ENCODE measurements around the gene SCFD2.

- TF ChIP-seq POLR2A (IDR thresholded peaks at IDR 0.05) (no peak), CTCF (IDR thresholded peaks at IDR 0.05) (no peak), EP300 (IDR thresholded peaks at IDR 0.05) (no peak)
These were observed 399.7 kb downstream of the SCFD2 start for GRCh38 chr4:52966172-52966571.
